Activated B cell treated with CpG ODN at 0.5 μM for 24 hours (primary cell): Measurements from ENCODE around the gene S100A8. TPM values are rescaled to one million over a fixed set of nuclear protein-coding genes. Genes with fewer than 3 reads are reported as not detected.

Experiments
- ATAC-seq: fragments of 200-7000 bp; cut with Tn5 transposase; one replicate; pipeline ENCODE4 v1.10.0; 2021; ENCODE audit warnings: low read depth, mild to moderate bottlenecking, moderate library complexity
- CTCF ChIA-PET: fragments of 350-600 bp; sonication (Branson Sonifier 250); formaldehyde crosslinking; loops from one replicate; lab custom pipeline; 2021; ENCODE audit warnings: antibody characterized with exemption; lab: Charles Lee
- POLR2A ChIA-PET: fragments of 350-600 bp; sonication (Branson Sonifier 250); formaldehyde crosslinking; loops from one replicate; lab custom pipeline; 2021; ENCODE audit warnings: antibody characterized with exemption; lab: Charles Lee
- DNase-seq: peaks from one replicate; pipeline ENCODE4 v3.0.0; 2022
- H3K27ac Mint-ChIP-seq: one replicate; pipeline ENCODE4 v1.8.0; 2020; ENCODE audit warnings: mixed read lengths
- H3K27me3 Mint-ChIP-seq: one replicate; pipeline ENCODE4 v1.8.0; 2021; ENCODE audit warnings: mixed read lengths
- H3K36me3 Mint-ChIP-seq: one replicate; pipeline ENCODE4 v1.8.0; 2021; ENCODE audit warnings: low read depth, mixed read lengths
- H3K4me1 Mint-ChIP-seq: one replicate; pipeline ENCODE4 v1.8.0; 2021; ENCODE audit warnings: mixed read lengths
- H3K4me3 Mint-ChIP-seq: one replicate; pipeline ENCODE4 v1.8.0; 2020; ENCODE audit warnings: mild to moderate bottlenecking, mixed read lengths
- H3K9me3 Mint-ChIP-seq: one replicate; pipeline ENCODE4 v1.8.0; 2020; ENCODE audit warnings: mixed read lengths
- intact Hi-C: fragments of 100-400 bp; cut with micrococcal nuclease; formaldehyde crosslinking; loops from one replicate; pipeline ENCODE4 v1.15.1; 2024
- total RNA-seq: library from RNA; stranded (reverse); gene quantifications from 2 replicates; pipeline ENCODE4 v1.2.3, GENCODE V29; 2022
- TF ChIP-seq, protein P1 (sequence below): fragments of 200-600 bp; IDR thresholded peaks from one replicate; pipeline ENCODE4 v1.8.0; 2022; ENCODE audit warnings: antibody characterized with exemption, mild to moderate bottlenecking

Gene S100A8
- total RNA-seq, 1 donor from 2014 or later = not detected

DNA sequence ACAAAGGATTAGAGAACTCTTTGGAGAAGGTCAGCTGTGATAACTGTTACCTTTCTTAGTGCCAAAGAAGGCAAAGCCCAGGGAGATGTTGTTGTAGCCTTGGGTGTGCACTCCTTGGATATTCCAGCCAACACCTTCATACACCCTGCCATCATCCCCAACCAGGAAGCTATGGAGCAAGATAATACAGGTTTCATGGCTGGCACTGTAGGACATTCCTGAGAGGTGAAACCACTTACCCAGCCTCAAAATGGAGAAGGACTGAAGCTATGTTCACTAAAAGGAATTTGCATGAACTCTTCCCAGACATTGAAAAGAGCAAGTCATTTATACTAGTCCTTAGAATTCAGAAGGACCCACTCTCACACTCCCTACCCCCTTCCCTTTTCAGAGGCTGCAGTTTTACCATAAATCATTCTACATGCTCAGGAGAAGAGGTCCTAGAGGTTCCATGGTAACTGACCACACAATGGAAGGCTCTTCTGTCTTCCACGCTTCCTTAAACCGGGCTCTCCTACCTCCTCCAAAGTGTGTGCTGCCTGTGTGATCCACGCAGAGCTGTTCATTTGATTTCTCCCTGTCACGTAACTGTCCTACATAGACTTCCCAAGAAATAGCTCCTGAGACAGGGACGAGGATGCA lies 47.7 kb downstream of the S100A8 start:
- no peak overlapping the region for H3K4me3 Mint-ChIP-seq
- no peaks in the 10 kb centered on the region for H3K36me3 Mint-ChIP-seq
- peaks cover 41% of the 10 kb centered on the region for H3K27me3 Mint-ChIP-seq

DNA sequence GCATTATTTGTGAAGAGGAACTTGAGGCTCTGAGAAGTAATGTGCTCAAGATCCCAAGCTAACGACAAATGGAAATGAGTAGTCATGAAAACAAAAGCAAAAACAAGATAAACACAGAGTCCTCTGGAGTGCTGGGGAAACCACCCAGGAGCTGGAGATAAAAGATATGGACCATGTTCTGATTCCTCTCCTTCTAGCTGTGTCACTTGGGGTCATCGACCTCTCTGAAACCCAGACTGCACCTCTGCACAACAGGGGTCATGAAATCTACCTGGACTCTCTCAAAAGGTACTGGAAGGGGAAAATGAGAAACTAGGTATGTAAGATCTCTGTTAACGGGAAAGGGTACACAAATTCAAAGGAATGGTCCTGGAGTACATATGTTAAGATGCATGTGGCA lies 48.7 kb downstream of the S100A8 start:
- ChIA-PET CTCF (no interaction called here), POLR2A (no interaction called here)
- peaks cover 42% of the 10 kb centered on the region for H3K27me3 Mint-ChIP-seq

More for the DNA sequence above, 47.7 kb downstream of the S100A8 start:
- H3K27ac Mint-ChIP-seq = no peak overlapping the region
- intact Hi-C loops = no loop called here
- peaks cover 21% of the 10 kb centered on the region for H3K4me1 Mint-ChIP-seq
- no peaks in the 10 kb centered on the region for H3K9me3 Mint-ChIP-seq
- DNase-seq (no peak), ATAC-seq (no peak)
- TF ChIP-seq, protein P1, sequence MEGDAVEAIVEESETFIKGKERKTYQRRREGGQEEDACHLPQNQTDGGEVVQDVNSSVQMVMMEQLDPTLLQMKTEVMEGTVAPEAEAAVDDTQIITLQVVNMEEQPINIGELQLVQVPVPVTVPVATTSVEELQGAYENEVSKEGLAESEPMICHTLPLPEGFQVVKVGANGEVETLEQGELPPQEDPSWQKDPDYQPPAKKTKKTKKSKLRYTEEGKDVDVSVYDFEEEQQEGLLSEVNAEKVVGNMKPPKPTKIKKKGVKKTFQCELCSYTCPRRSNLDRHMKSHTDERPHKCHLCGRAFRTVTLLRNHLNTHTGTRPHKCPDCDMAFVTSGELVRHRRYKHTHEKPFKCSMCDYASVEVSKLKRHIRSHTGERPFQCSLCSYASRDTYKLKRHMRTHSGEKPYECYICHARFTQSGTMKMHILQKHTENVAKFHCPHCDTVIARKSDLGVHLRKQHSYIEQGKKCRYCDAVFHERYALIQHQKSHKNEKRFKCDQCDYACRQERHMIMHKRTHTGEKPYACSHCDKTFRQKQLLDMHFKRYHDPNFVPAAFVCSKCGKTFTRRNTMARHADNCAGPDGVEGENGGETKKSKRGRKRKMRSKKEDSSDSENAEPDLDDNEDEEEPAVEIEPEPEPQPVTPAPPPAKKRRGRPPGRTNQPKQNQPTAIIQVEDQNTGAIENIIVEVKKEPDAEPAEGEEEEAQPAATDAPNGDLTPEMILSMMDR = no peak
- CTCF ChIA-PET = no interaction called here
- POLR2A ChIA-PET = no interaction called here

DNA sequence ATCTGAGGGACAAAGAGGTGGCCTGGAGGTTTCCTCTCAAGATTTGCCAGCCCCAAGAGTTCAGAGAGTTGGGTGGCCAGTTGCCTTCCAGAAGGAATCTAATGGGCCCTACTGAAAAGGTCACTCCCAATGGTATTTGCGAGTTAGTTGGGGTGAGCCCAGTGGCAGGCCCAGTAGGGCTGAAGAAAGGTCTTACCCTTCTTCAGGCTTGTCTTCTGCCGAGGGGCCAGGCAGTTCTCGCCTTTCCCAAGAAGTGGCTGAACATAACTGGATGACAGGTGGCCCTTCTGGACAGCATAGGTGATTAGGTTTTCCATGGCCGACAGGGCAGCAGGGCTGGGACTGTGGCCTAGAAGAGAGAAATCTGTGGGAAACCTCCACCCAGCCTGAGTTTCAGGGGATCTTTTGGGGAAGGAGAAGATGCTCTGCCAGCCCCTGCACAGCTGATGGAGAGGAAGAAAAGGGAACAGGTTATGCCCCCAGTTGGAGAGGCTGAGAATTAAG lies 49.4 kb downstream of the S100A8 start:
- DNase-seq = no peak
- no peak overlapping the region for H3K4me3 Mint-ChIP-seq
- TF ChIP-seq, protein P1 = no peak
- ChIA-PET CTCF (no interaction called here), POLR2A (no interaction called here)
- H3K27ac Mint-ChIP-seq = no peak overlapping the region
- H3K27me3 Mint-ChIP-seq = peaks cover 42% of the 10 kb centered on the region
- intact Hi-C loops = no loop called here
- ATAC-seq = no peak
- H3K36me3 Mint-ChIP-seq = no peaks in the 10 kb centered on the region
- H3K9me3 Mint-ChIP-seq = no peaks in the 10 kb centered on the region
- peaks cover 18% of the 10 kb centered on the region for H3K4me1 Mint-ChIP-seq

More for the DNA sequence above, 48.7 kb downstream of the S100A8 start:
- H3K4me1 Mint-ChIP-seq = peaks cover 21% of the 10 kb centered on the region
- H3K27ac Mint-ChIP-seq = no peak overlapping the region
- no peak overlapping the region for H3K4me3 Mint-ChIP-seq
- intact Hi-C loops = no loop called here
- TF ChIP-seq, protein P1 = no peak
- H3K9me3 Mint-ChIP-seq = no peaks in the 10 kb centered on the region
- no peak for ATAC-seq
- H3K36me3 Mint-ChIP-seq = no peaks in the 10 kb centered on the region
- no peak for DNase-seq

DNA sequence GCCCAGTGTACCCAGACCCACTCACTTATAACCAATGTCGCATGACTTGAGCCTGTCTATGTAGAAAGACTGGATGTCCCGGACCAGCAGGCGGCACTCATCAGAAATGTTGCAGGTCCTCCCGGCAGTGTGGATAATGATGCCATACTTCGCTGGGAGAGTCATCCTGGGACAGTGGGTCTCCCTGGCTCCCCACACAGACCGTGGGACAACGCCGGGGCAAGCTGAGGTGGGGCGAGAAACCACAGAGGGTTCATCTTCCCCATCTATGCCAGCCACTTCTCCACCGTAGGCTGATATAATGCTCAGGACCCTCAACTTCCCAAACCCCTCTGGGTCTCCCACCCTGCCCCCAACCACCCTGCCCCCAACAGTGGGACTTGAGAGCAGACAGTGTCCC lies 50.5 kb downstream of the S100A8 start:
- CTCF ChIA-PET = no interaction called here

More for the DNA sequence above, 50.5 kb downstream of the S100A8 start:
- Mint-ChIP-seq H3K4me3 (no peak overlapping the region), H3K27me3 (peaks cover 41% of the 10 kb centered on the region), H3K4me1 (peaks cover 7% of the 10 kb centered on the region), H3K9me3 (no peaks in the 10 kb centered on the region), H3K27ac (no peak overlapping the region), H3K36me3 (no peaks in the 10 kb centered on the region)
- DNase-seq (no peak), ATAC-seq (no peak)
- POLR2A ChIA-PET = no interaction called here
- intact Hi-C loops = no loop called here
- TF ChIP-seq, protein P1 = no peak

Other genes starting within 250 kb of the S100A8 start
- gene SPRR2G, start 240.2 kb downstream of the S100A8 start, total RNA-seq = not detected in 2 replicates
- not detected in 2 replicates for gene LELP1, start 187.6 kb downstream of the S100A8 start, total RNA-seq
- not detected in 2 replicates for gene PRR9, start 173.5 kb downstream of the S100A8 start, total RNA-seq
- gene LORICRIN, start 131.4 kb downstream of the S100A8 start, total RNA-seq = 0.59 and 0.80 TPM in 2 replicates
- not detected in 2 replicates for gene PGLYRP3, start 78.1 kb downstream of the S100A8 start, total RNA-seq
- gene PGLYRP4, start 42.2 kb downstream of the S100A8 start, total RNA-seq = not detected in 2 replicates
- gene S100A9, start 33.2 kb downstream of the S100A8 start, total RNA-seq = 2.6 and 4.0 TPM in 2 replicates
- gene S100A12, start 15.5 kb downstream of the S100A8 start, total RNA-seq = 0.61 TPM in 1 of 2 replicates, not detected in the other
- gene S100A7A, start 25.4 kb upstream of the S100A8 start, total RNA-seq = not detected in 2 replicates
- gene S100A7, start 69.6 kb upstream of the S100A8 start, total RNA-seq = not detected in 2 replicates
- 166 and 186 TPM in 2 replicates for gene S100A6, start 144.9 kb upstream of the S100A8 start, total RNA-seq
- 0.51 TPM in 1 of 2 replicates, not detected in the other for gene S100A5, start 149.9 kb upstream of the S100A8 start, total RNA-seq
- gene S100A4, start 154.7 kb upstream of the S100A8 start, total RNA-seq = 315 and 398 TPM in 2 replicates
- not detected in 2 replicates for gene S100A3, start 158.2 kb upstream of the S100A8 start, total RNA-seq
- gene S100A2, start 174.8 kb upstream of the S100A8 start, total RNA-seq = 2.0 and 4.4 TPM in 2 replicates
- not detected in 2 replicates for gene S100A16, start 222.1 kb upstream of the S100A8 start, total RNA-seq
- gene S100A14, start 225.3 kb upstream of the S100A8 start, total RNA-seq = not detected in 2 replicates
- gene S100A13, start 236.4 kb upstream of the S100A8 start, total RNA-seq = 16.2 and 17.6 TPM in 2 replicates
- 0.31 and 0.69 TPM in 2 replicates for gene S100A1, start 237.4 kb upstream of the S100A8 start, total RNA-seq
- 140 and 148 TPM in 2 replicates for gene CHTOP, start 243.0 kb upstream of the S100A8 start, total RNA-seq